Measurements from ENCODE around the gene RNU1-1. TPM values are rescaled to one million over a fixed set of nuclear protein-coding genes. Genes with fewer than 3 reads are reported as not detected.
"Not testable (repeated sequence)": the region's sequence is repeated elsewhere in the genome, so short reads cannot be mapped to it uniquely, and the experiment has no call there.

The RNU1-1 gene
- polyA plus RNA-seq, 1 experiment, result not detected

- DNase-seq (ENCODE audit: low read depth); CTCF ChIA-PET; POLR2A ChIA-PET; H3K4me3 ChIP-seq (ENCODE audit: low read depth, low read length); H3K27me3 ChIP-seq (ENCODE audit: control insufficient read depth, insufficient read depth, low read length); H3K36me3 ChIP-seq (ENCODE audit: control insufficient read depth, insufficient read depth, low read length): not testable (repeated sequence)
These were observed 22.7 kb upstream of the RNU1-1 start for GRCh38 chr1:16536796-16537195.

- H3K4me3 ChIP-seq (ENCODE audit: low read depth, low read length); DNase-seq (ENCODE audit: low read depth); H3K27me3 ChIP-seq (ENCODE audit: control insufficient read depth, insufficient read depth, low read length); POLR2A ChIA-PET; CTCF ChIA-PET; H3K36me3 ChIP-seq (ENCODE audit: control insufficient read depth, insufficient read depth, low read length): not testable (repeated sequence)
These were observed 21.8 kb upstream of the RNU1-1 start for GRCh38 chr1:16535898-16536297.

DNA sequence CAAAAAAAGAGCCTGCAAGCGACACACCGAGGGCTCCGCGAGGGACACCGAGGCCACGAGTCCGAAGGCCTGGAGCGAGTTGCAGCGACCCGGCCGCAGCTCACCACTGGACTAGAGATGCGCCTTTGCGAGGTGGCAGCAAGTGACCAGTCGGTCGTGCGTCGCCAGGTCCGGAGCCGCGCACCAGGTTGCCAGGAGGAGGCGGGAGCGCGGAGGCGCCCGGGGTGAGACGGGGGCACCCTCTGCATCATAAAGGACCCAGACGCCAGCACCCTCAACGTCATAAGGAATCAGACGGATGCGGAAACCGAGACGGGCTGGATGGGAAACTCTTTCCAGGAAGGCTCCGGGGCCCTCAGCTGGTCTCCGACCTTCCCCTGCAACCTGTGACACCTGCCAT, 21.4 kb upstream of the RNU1-1 start:
- H3K36me3 ChIP-seq (ENCODE audit: control insufficient read depth, insufficient read depth, low read length); DNase-seq (ENCODE audit: low read depth); H3K27me3 ChIP-seq (ENCODE audit: control insufficient read depth, insufficient read depth, low read length); POLR2A ChIA-PET; H3K4me3 ChIP-seq (ENCODE audit: low read depth, low read length); CTCF ChIA-PET: not testable (repeated sequence)

GRCh38 chr1:16534829-16535456, 20.9 kb upstream of the RNU1-1 start:
- CTCF ChIA-PET; H3K27me3 ChIP-seq (ENCODE audit: control insufficient read depth, insufficient read depth, low read length); H3K4me3 ChIP-seq (ENCODE audit: low read depth, low read length); H3K36me3 ChIP-seq (ENCODE audit: control insufficient read depth, insufficient read depth, low read length); POLR2A ChIA-PET; DNase-seq (ENCODE audit: low read depth): not testable (repeated sequence)

DNA sequence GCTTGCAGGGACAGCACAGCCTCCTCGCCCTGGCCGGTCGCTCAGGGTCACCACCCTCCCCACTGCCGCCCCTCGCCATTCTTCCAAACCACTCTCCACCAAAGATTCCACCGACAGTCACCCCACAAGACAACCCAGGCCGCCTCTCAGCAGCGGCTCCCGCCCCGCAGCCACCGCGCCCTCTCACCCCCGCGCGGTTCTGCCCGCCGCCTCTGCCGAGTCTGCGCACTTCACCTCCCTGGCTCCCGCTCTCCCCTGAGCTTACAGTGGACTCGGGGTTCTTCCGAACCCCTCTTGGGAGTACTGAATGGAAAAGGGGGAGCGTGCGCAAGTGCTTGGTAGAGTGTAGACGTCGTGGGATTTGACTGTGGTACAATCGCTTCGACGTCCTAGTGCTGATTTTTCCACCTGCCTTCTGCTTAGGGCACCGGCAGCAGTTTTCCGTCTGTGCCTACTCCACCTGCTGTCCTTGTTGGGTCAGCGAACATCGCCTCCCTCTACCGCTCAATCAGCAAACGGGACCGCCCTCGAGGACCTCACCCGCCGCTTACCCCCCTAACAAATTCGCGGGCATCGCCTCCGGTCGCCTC, 20.2 kb upstream of the RNU1-1 start:
- POLR2A ChIA-PET, result not testable (repeated sequence)

GRCh38 chr1:16532235-16532991, 18.3 kb upstream of the RNU1-1 start:
- H3K27me3 ChIP-seq (ENCODE audit: control insufficient read depth, insufficient read depth, low read length); DNase-seq (ENCODE audit: low read depth); H3K4me3 ChIP-seq (ENCODE audit: low read depth, low read length); H3K36me3 ChIP-seq (ENCODE audit: control insufficient read depth, insufficient read depth, low read length); POLR2A ChIA-PET: not testable (repeated sequence)
- CTCF ChIA-PET, result interaction anchor here (0.8 kb wide), 1 partner anchor 208 kb away, joined by 3 read pairs; no protein-coding TSS in a partner anchor

More for the DNA sequence above, 20.2 kb upstream of the RNU1-1 start:
- H3K27me3 ChIP-seq (ENCODE audit: control insufficient read depth, insufficient read depth, low read length); DNase-seq (ENCODE audit: low read depth); H3K4me3 ChIP-seq (ENCODE audit: low read depth, low read length); CTCF ChIA-PET; H3K36me3 ChIP-seq (ENCODE audit: control insufficient read depth, insufficient read depth, low read length): not testable (repeated sequence)

DNA sequence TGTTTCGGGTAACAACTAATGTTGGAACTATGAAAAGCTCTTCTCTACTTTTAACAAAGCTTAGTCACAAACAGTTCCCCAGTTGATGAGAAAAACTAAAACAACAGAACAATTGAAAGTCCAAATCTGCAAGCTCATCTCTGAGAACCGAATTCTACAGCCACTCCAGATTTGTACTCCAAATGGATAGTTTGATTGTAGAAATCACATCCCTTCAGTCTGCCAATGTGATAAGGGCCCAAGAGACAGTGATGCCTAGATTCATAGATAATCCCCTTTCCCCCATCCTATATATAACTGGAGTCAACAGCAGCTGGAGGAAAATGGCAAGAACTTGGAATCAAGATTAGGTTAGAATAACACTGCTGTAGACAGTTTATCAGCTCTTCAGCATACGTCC, 14.3 kb upstream of the RNU1-1 start:
- CTCF ChIA-PET; DNase-seq (ENCODE audit: low read depth); H3K27me3 ChIP-seq (ENCODE audit: control insufficient read depth, insufficient read depth, low read length); H3K4me3 ChIP-seq (ENCODE audit: low read depth, low read length); H3K36me3 ChIP-seq (ENCODE audit: control insufficient read depth, insufficient read depth, low read length); POLR2A ChIA-PET: not testable (repeated sequence)

GRCh38 chr1:16525769-16526168, 11.7 kb upstream of the RNU1-1 start:
- H3K36me3 ChIP-seq (ENCODE audit: control insufficient read depth, insufficient read depth, low read length); POLR2A ChIA-PET; H3K4me3 ChIP-seq (ENCODE audit: low read depth, low read length); H3K27me3 ChIP-seq (ENCODE audit: control insufficient read depth, insufficient read depth, low read length); CTCF ChIA-PET; DNase-seq (ENCODE audit: low read depth): not testable (repeated sequence)

DNA sequence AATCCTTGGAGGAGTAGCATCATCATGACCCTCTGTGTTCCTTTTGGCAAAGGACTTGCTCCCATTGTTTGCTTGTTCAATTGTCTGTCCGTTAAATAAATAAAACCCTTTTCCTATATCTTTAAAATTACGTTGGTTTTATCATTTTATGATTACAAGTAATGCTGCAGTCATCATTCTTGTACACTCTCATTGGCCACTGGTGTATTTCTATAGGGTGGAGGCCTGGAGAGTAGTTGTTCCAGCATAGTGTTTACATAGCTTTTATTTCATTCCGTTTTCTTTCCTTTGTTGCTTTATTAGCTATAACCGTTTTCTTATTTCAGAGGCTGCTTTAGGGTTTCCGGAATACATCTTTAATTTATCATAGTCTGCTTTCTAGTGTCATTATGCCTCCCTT, 7.6 kb upstream of the RNU1-1 start:
- H3K36me3 ChIP-seq (ENCODE audit: control insufficient read depth, insufficient read depth, low read length); H3K4me3 ChIP-seq (ENCODE audit: low read depth, low read length); DNase-seq (ENCODE audit: low read depth); POLR2A ChIA-PET; CTCF ChIA-PET; H3K27me3 ChIP-seq (ENCODE audit: control insufficient read depth, insufficient read depth, low read length): not testable (repeated sequence)

GRCh38 chr1:16521288-16521583, 7.2 kb upstream of the RNU1-1 start:
- TF ChIP-seq, protein P1, sequence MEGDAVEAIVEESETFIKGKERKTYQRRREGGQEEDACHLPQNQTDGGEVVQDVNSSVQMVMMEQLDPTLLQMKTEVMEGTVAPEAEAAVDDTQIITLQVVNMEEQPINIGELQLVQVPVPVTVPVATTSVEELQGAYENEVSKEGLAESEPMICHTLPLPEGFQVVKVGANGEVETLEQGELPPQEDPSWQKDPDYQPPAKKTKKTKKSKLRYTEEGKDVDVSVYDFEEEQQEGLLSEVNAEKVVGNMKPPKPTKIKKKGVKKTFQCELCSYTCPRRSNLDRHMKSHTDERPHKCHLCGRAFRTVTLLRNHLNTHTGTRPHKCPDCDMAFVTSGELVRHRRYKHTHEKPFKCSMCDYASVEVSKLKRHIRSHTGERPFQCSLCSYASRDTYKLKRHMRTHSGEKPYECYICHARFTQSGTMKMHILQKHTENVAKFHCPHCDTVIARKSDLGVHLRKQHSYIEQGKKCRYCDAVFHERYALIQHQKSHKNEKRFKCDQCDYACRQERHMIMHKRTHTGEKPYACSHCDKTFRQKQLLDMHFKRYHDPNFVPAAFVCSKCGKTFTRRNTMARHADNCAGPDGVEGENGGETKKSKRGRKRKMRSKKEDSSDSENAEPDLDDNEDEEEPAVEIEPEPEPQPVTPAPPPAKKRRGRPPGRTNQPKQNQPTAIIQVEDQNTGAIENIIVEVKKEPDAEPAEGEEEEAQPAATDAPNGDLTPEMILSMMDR (IDR thresholded peaks at IDR 0.05; ENCODE audit: insufficient read depth, low read depth, low read length), result no peak
- Histone ChIP-seq H3K4me3 (ENCODE audit: low read depth, low read length) (no peak overlapping the region), H3K36me3 (ENCODE audit: control insufficient read depth, insufficient read depth, low read length) (no peaks in the 10 kb centered on the region), H3K27me3 (ENCODE audit: control insufficient read depth, insufficient read depth, low read length) (peaks cover 5% of the 10 kb centered on the region)
- ChIA-PET CTCF (no interaction called here), POLR2A (no interaction called here)
- no peak for DNase-seq (ENCODE audit: low read depth)

DNA sequence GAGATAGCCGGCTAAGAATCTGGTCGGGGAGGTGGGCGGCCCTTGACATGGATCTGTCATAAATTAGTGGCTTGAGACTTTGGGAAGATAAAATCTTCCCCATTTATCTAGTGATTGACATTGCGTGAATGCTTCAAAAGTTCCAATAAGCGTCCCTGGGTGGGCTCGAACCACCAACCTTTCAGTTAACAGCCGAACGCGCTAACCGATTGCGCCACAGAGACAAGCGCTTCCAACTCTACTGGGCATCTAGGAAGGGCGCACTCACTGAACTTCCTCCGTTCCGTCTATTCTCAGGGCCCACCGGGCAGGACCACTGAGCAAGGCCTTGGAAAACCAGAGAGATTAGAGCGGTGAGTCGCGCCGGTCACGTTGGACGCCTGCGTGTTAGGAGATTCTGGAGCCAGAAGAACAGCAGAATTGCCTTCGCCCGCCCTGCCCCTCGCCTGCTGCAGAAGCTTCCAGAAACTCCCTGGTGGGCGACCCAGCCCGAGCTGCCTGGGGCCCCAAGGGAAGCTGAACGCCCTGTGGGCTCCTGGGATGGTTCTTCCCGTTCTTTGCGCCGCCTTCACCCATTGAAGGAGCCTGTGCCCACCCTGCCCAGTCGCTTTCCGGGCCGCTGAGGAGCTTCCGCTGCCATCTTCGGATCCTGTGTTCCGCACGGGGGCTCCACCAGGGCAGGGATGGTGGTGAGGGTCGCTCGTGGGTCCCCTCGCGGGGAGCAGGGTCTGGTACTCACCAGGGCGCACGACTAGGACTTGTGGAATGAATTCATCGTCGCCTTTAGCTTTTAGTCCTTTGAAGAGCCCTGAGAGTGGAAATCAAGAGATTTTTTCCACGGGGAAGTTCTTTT, 6.6 kb upstream of the RNU1-1 start:
- DNase-seq (ENCODE audit: low read depth); CTCF ChIA-PET; POLR2A ChIA-PET; H3K4me3 ChIP-seq (ENCODE audit: low read depth, low read length); H3K27me3 ChIP-seq (ENCODE audit: control insufficient read depth, insufficient read depth, low read length); H3K36me3 ChIP-seq (ENCODE audit: control insufficient read depth, insufficient read depth, low read length): not testable (repeated sequence)
